Activated naive CD8-positive, alpha-beta T cell treated with anti-CD3 and anti-CD28 coated beads, Interleukin-2, amount 10 ng/mL, durations not matched to agents 7 days and 5 days (primary cell): ENCODE data around the gene CCNJ. TPM values are rescaled to one million over a fixed set of nuclear protein-coding genes. Genes with fewer than 3 reads are reported as not detected.
"Not testable (repeated sequence)": the region's sequence is repeated elsewhere in the genome, so short reads cannot be mapped to it uniquely, and the experiment has no call there.

Experiments used
- ATAC-seq: fragments of 150-1000 bp; cut with Tn5 transposase; one replicate; pipeline ENCODE4 v1.10.0; 2021; ENCODE audit warnings: low read depth, moderate library complexity
- POLR2A ChIA-PET: fragments of 350-600 bp; sonication (Branson Sonifier 250); formaldehyde crosslinking; loops from one replicate; lab custom pipeline; 2021; ENCODE audit warnings: antibody characterized with exemption; lab: Charles Lee
- DNase-seq: peaks from one replicate; pipeline ENCODE4 v3.0.0; 2021
- H3K27ac Mint-ChIP-seq: one replicate; pipeline ENCODE4 v1.8.0; 2022; ENCODE audit warnings: mild to moderate bottlenecking, mixed read lengths
- H3K27me3 Mint-ChIP-seq: one replicate; pipeline ENCODE4 v1.8.0; 2022; ENCODE audit warnings: mild to moderate bottlenecking, moderate library complexity, mixed read lengths
- H3K36me3 Mint-ChIP-seq: one replicate; pipeline ENCODE4 v1.8.0; 2021; ENCODE audit warnings: mild to moderate bottlenecking, mixed read lengths
- H3K4me1 Mint-ChIP-seq: one replicate; pipeline ENCODE4 v1.8.0; 2021; ENCODE audit warnings: mixed read lengths
- H3K4me3 Mint-ChIP-seq: one replicate; pipeline ENCODE4 v1.8.0; 2022; ENCODE audit warnings: mild to moderate bottlenecking, moderate library complexity, mixed read lengths
- H3K9me3 Mint-ChIP-seq: one replicate; pipeline ENCODE4 v1.8.0; 2021; ENCODE audit warnings: mixed read lengths
- total RNA-seq, 2 experiments: library from RNA; stranded (reverse); gene quantifications; one replicate each; pipeline ENCODE4 v1.2.3, GENCODE V29; 2021

Gene CCNJ
- total RNA-seq: 1 to 10 TPM; 5.2 to 5.6 TPM

- Mint-ChIP-seq H3K4me1 (peaks cover 27% of the 10 kb centered on the region), H3K9me3 (no peaks in the 10 kb centered on the region), H3K27me3 (peaks cover 6% of the 10 kb centered on the region), H3K27ac (peak within 1 kb of the TSS; percentile 80), H3K4me3 (peak within 1 kb of the TSS; percentile 92), H3K36me3 (peaks cover 13% of the 10 kb centered on the region)
- POLR2A ChIA-PET: interaction anchor here (0.7 to 3.0 kb wide), 3 partner anchors 10 to 87 kb away, joined by 3 to 16 read pairs (median 10); partner anchors contain the start of gene ZNF518A
- peak; percentile 91 for ATAC-seq
- peak; percentile 91 for DNase-seq
Measured at GRCh38 chr10:96043033-96043892, at the start of gene CCNJ. CCNJ (plus strand) TSS chr10:96043583; CDS start chr10:96044394, 811 bp downstream.

- H3K9me3 Mint-ChIP-seq, H3K27ac Mint-ChIP-seq, H3K36me3 Mint-ChIP-seq, H3K4me1 Mint-ChIP-seq, H3K27me3 Mint-ChIP-seq, H3K4me3 Mint-ChIP-seq, ATAC-seq, DNase-seq, POLR2A ChIA-PET: not testable (repeated sequence)
Measured at GRCh38 chr10:95994376-95994775, 49.0 kb upstream of the CCNJ start.

- H3K36me3 Mint-ChIP-seq: no peaks in the 10 kb centered on the region
- no peak for ATAC-seq
- H3K27me3 Mint-ChIP-seq: no peaks in the 10 kb centered on the region
- DNase-seq: no peak
- no peaks in the 10 kb centered on the region for H3K9me3 Mint-ChIP-seq
- no peak overlapping the region for H3K27ac Mint-ChIP-seq
- H3K4me3 Mint-ChIP-seq: no peak overlapping the region
- no peaks in the 10 kb centered on the region for H3K4me1 Mint-ChIP-seq
- POLR2A ChIA-PET: no interaction called here
Measured at GRCh38 chr10:95998255-95998784, 45.1 kb upstream of the CCNJ start.

GRCh38 chr10:96013956-96014355 lies 29.4 kb upstream of the CCNJ start:
- Mint-ChIP-seq H3K27me3 (no peaks in the 10 kb centered on the region), H3K4me1 (peaks cover 1% of the 10 kb centered on the region), H3K4me3 (no peak overlapping the region), H3K9me3 (no peaks in the 10 kb centered on the region), H3K36me3 (no peaks in the 10 kb centered on the region), H3K27ac (no peak overlapping the region)
- POLR2A ChIA-PET: no interaction called here
- no peak for DNase-seq
- ATAC-seq: no peak

GRCh38 chr10:96014473-96015102 lies 28.8 kb upstream of the CCNJ start:
- no peak overlapping the region for H3K4me3 Mint-ChIP-seq
- H3K27me3 Mint-ChIP-seq: no peaks in the 10 kb centered on the region
- no peaks in the 10 kb centered on the region for H3K36me3 Mint-ChIP-seq
- ATAC-seq: no peak
- H3K4me1 Mint-ChIP-seq: peaks cover 1% of the 10 kb centered on the region
- H3K9me3 Mint-ChIP-seq: no peaks in the 10 kb centered on the region
- no peak for DNase-seq
- POLR2A ChIA-PET: no interaction called here
- H3K27ac Mint-ChIP-seq: no peak overlapping the region

GRCh38 chr10:96017191-96017687 lies 26.1 kb upstream of the CCNJ start:
- peak; percentile 90 for ATAC-seq
- DNase-seq: no peak
- POLR2A ChIA-PET: no interaction called here
- H3K27ac Mint-ChIP-seq: no peak overlapping the region
- H3K4me3 Mint-ChIP-seq: no peak overlapping the region
- H3K4me1 Mint-ChIP-seq: peaks cover 1% of the 10 kb centered on the region
- H3K9me3 Mint-ChIP-seq: no peaks in the 10 kb centered on the region
- H3K36me3 Mint-ChIP-seq: no peaks in the 10 kb centered on the region
- no peaks in the 10 kb centered on the region for H3K27me3 Mint-ChIP-seq

- POLR2A ChIA-PET: no interaction called here
- Mint-ChIP-seq H3K9me3 (peaks cover 1% of the 10 kb centered on the region), H3K4me1 (peaks cover 1% of the 10 kb centered on the region)
Measured at GRCh38 chr10:96021332-96021731, 22.1 kb upstream of the CCNJ start.

GRCh38 chr10:96022739-96023138 lies 20.6 kb upstream of the CCNJ start:
- Mint-ChIP-seq H3K27me3 (no peaks in the 10 kb centered on the region), H3K36me3 (no peaks in the 10 kb centered on the region), H3K4me1 (no peaks in the 10 kb centered on the region), H3K4me3 (no peak overlapping the region), H3K27ac (no peak overlapping the region), H3K9me3 (peaks cover 1% of the 10 kb centered on the region)
- POLR2A ChIA-PET: no interaction called here
- no peak for DNase-seq
- ATAC-seq: no peak

More at GRCh38 chr10:96021332-96021731, 22.1 kb upstream of the CCNJ start:
- Mint-ChIP-seq H3K36me3 (no peaks in the 10 kb centered on the region), H3K27ac (no peak overlapping the region), H3K27me3 (no peaks in the 10 kb centered on the region), H3K4me3 (no peak overlapping the region)
- DNase-seq (no peak), ATAC-seq (no peak)

GRCh38 chr10:96023168-96023567 lies 20.2 kb upstream of the CCNJ start:
- DNase-seq (no peak), ATAC-seq (no peak)
- no peaks in the 10 kb centered on the region for H3K27me3 Mint-ChIP-seq
- H3K4me3 Mint-ChIP-seq: no peak overlapping the region
- no peaks in the 10 kb centered on the region for H3K4me1 Mint-ChIP-seq
- H3K36me3 Mint-ChIP-seq: no peaks in the 10 kb centered on the region
- peaks cover 1% of the 10 kb centered on the region for H3K9me3 Mint-ChIP-seq
- POLR2A ChIA-PET: no interaction called here
- no peak overlapping the region for H3K27ac Mint-ChIP-seq

GRCh38 chr10:96025566-96025965 lies 17.8 kb upstream of the CCNJ start:
- Mint-ChIP-seq H3K27me3 (no peaks in the 10 kb centered on the region), H3K27ac (no peak overlapping the region), H3K4me1 (no peaks in the 10 kb centered on the region), H3K36me3 (no peaks in the 10 kb centered on the region), H3K4me3 (no peak overlapping the region), H3K9me3 (peaks cover 1% of the 10 kb centered on the region)
- ATAC-seq (peak; percentile 60), DNase-seq (no peak)
- POLR2A ChIA-PET: no interaction called here

- POLR2A ChIA-PET: no interaction called here
- ATAC-seq (no peak), DNase-seq (no peak)
- no peak overlapping the region for H3K27ac Mint-ChIP-seq
- H3K4me1 Mint-ChIP-seq: no peaks in the 10 kb centered on the region
- no peak overlapping the region for H3K4me3 Mint-ChIP-seq
- H3K36me3 Mint-ChIP-seq: peaks cover 3% of the 10 kb centered on the region
- no peaks in the 10 kb centered on the region for H3K9me3 Mint-ChIP-seq
- H3K27me3 Mint-ChIP-seq: peaks cover 23% of the 10 kb centered on the region
Measured at GRCh38 chr10:96034625-96035024, 8.8 kb upstream of the CCNJ start.

- H3K4me3 Mint-ChIP-seq: no peak overlapping the region
- POLR2A ChIA-PET: interaction anchor here (1.3 kb wide), 1 partner anchor 91 kb away, joined by 3 read pairs; the partner anchor contains the start of gene ZNF518A
- ATAC-seq: no peak
Measured at GRCh38 chr10:96038476-96039387, 4.7 kb upstream of the CCNJ start.

GRCh38 chr10:96041146-96041545 lies 2.2 kb upstream of the CCNJ start:
- no peak overlapping the region for H3K4me3 Mint-ChIP-seq
- DNase-seq: no peak
- POLR2A ChIA-PET: no interaction called here
- H3K27ac Mint-ChIP-seq: no peak overlapping the region
- no peaks in the 10 kb centered on the region for H3K9me3 Mint-ChIP-seq
- peaks cover 5% of the 10 kb centered on the region for H3K36me3 Mint-ChIP-seq
- H3K4me1 Mint-ChIP-seq: peaks cover 21% of the 10 kb centered on the region
- H3K27me3 Mint-ChIP-seq: peaks cover 21% of the 10 kb centered on the region
- ATAC-seq: no peak

More at GRCh38 chr10:96038476-96039387, 4.7 kb upstream of the CCNJ start:
- Mint-ChIP-seq H3K4me1 (peaks cover 6% of the 10 kb centered on the region), H3K27me3 (peaks cover 23% of the 10 kb centered on the region), H3K27ac (no peak overlapping the region), H3K36me3 (peaks cover 3% of the 10 kb centered on the region), H3K9me3 (no peaks in the 10 kb centered on the region)
- no peak for DNase-seq
